Fibroblast of mammary gland (primary cell): ENCODE data around the gene DNALI1.
"Not testable (repeated sequence)": the region's sequence is repeated elsewhere in the genome, so short reads cannot be mapped to it uniquely, and the experiment has no call there.

Source experiments
- DNase-seq: peaks from one replicate; pipeline ENCODE4 v3.0.0-alpha.2; 2010; ENCODE audit warnings: low read depth
- H3K4me3 ChIP-seq: 2 replicates; pipeline ENCODE4 v1.5.1; 2011; ENCODE audit warnings: low read depth, mild to moderate bottlenecking, low read length, moderate library complexity; ENCODE audit not compliant: control insufficient read depth
- TF ChIP-seq, protein P1 (sequence below): conservative IDR thresholded peaks from 2 replicates; pipeline ENCODE4 v1.5.1; 2011; ENCODE audit warnings: low read depth, low read length, inconsistent platforms; ENCODE audit not compliant: control insufficient read depth, insufficient read depth

DNALI1 gene

DNA sequence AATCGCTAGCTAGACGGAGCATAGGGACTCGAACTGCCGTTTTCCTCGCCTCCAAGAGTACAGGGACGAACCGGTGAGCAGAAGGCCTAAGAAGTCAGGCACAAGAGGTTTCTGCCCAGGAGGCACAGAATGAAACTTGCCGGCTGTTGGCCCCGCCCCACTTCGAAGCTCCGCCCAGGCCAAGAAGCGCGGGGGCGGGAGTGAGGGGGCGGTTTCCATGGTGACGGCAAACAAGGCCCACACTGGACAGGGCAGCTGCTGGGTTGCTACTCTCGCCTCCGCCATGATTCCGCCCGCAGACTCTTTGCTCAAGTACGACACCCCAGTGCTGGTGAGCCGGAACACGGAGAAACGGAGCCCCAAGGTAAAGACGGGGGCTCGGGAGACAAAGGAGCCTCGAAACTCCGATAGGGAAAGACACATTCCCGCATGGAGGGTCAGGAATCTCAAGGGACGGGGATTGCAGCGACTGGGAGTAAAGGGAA is at the start of gene DNALI1:
Gene DNALI1, plus strand, starts transcription at position 229 of the 485 bp plus-strand sequence. Its CDS starts 55 bp downstream, at position 284.
- TF ChIP-seq, protein P1, sequence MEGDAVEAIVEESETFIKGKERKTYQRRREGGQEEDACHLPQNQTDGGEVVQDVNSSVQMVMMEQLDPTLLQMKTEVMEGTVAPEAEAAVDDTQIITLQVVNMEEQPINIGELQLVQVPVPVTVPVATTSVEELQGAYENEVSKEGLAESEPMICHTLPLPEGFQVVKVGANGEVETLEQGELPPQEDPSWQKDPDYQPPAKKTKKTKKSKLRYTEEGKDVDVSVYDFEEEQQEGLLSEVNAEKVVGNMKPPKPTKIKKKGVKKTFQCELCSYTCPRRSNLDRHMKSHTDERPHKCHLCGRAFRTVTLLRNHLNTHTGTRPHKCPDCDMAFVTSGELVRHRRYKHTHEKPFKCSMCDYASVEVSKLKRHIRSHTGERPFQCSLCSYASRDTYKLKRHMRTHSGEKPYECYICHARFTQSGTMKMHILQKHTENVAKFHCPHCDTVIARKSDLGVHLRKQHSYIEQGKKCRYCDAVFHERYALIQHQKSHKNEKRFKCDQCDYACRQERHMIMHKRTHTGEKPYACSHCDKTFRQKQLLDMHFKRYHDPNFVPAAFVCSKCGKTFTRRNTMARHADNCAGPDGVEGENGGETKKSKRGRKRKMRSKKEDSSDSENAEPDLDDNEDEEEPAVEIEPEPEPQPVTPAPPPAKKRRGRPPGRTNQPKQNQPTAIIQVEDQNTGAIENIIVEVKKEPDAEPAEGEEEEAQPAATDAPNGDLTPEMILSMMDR = no peak
- H3K4me3 ChIP-seq = peak within 1 kb of the TSS; percentile 44
- DNase-seq = peak; percentile 87

DNA sequence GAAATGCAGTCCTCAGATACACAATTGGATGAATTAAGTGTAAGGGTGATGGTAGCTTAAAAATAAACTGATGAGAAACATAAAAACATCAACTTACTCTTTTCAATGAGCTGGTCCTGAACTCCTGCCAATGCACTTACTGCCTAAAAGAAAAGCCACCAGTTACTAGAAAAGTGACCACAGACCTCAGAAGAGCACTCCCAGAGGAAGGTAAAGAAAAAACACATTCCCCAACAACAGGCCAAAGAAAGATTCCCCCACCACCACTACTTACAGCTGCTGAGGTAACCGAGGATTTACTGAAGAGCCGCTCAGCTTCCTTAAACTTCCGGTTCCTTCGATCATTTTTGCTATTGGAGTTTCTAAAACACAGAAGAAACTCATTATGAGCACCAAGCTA is 47.6 kb upstream of the DNALI1 start:
- TF ChIP-seq, protein P1 = peak; percentile 28
- H3K4me3 ChIP-seq = no peak overlapping the region
- peak; percentile 38 for DNase-seq

DNA sequence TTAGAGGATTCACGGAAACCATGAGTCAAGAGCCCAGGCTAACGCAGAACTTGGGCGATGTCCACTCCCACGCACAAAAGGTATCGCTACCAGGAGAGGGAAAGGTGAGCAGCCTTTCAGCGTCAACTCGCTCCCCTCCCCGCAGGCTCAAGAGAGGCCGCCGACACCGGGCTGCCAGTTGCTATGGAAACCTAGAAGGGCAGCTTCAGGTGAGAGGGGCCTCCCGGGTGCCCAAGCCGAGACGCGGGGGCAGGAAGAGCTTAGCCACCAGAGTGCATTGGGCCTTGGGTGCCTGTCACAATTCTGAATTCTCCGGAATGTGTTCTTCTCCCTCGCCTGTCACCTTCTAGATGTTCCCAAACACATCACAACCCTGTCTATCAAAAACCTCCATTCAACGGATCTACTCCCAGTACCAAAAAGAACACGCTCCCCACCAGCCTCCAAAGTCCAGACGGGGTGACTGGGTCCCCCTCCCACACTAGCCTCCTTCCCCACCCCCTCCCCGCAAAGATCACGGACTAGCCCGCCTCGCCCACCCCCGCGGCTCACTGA is 42.9 kb upstream of the DNALI1 start:
- peak overlapping the region; percentile 81 for H3K4me3 ChIP-seq
- TF ChIP-seq, protein P1 = no peak
- DNase-seq = no peak

DNA sequence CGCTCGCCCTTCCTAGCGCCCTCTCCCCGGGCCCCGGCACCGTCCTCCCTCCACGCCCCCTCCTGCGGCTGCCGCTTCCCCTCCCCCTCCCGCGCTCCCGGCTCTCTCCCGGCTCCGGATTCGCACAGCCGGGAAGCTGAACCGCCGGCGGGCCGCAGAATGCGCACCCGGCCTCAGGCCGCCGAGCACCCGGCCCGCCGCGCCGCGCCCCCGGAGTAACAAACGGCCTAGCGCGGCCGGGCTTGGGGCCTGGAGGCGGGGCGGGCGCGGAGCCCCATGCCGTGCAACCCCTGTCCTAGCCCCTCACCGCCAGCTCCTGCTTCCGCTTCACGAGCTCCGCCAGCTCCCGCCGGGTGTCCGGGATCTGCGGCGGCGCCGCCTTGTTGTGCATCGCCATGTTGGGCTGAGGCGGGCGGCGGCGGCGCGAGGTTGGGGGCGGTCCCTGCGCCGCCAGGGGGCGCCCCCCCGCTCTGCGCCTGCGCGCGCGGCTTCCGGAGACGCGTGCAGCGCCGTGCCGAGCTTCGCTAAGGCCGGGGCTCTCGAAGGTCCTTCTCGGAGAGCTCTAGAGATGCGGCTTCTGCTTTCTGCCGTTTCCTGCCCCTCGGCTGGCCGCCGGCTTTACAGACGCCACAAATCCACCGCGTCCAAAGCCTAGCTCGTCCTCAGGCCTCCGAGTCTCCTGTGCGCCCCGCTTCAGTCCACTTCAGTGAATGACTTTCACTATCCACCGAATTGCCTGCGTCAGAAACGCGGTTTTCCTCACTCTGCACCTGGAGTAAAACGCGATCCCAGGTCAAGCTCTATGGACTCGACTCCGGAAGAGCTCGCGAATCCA is 42.2 kb upstream of the DNALI1 start, which contains the start of gene MEAF6:
Gene MEAF6, minus strand, starts transcription at position 417 of the 835 bp plus-strand sequence. Its CDS starts 20 bp downstream, at position 397.
- H3K4me3 ChIP-seq = peak within 1 kb of the TSS; percentile 81
- TF ChIP-seq, protein P1 = no peak
- DNase-seq = peak; percentile 70

DNA sequence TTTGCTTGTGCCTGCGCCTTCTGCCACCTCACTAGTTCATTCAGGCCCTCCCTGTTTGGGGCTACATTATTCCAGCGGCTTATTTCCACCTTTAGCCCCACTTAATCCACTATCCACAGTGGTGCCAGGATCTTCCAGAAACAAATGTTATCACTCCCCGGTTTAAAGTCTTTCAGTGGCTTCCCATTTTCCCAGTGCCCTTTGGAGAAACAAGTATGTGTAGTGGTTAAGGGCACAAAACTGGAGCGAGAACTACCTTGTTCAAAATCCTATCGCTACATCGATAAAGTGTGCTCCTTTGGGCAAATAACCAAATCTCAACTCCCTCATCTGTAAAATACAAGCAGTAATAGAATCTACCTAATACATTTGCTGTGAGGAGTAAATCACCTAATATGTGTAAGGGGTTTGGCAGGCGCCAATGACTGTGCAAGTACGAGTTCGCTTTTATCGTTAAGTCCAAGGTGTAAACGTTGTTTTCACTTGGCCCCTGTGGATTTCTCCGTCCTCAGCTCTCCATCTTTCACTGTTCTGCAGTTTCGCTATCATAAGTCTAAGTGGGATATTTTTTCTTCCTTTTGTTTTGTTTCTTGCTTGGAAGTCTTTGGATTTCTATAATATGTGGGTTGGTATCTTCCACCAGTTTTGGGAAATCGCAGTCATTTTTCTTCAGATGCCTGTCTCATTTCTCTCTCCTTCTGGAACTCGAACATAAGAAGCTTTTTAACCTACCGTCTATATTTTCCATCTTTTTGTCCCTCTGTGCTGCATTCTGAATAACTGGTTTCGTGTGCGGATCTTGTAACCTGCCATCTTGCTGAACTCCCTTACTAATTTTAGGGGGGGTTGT is 41.3 kb upstream of the DNALI1 start:
- peak overlapping the region; percentile 67 for H3K4me3 ChIP-seq
- DNase-seq = no peak
- TF ChIP-seq, protein P1 = no peak

DNA sequence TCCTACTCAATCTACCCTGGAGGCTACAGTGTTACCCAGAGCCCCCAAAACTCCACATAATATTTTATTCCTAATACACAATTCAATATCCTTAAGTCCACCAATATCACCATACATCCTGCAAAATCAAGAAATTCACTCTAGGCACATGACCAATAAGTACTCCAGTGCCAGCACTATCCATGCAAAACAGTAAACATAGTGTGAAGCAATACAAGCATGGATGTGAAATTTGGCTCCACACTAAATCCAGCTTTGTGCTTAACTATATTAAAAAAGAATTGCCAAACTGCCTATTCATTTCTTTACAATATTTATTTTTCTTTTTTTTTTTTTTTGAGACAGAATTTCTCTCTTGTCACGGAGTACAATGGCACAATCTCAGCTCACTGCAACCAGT is 39.2 kb upstream of the DNALI1 start:
- TF ChIP-seq, protein P1 = no peak
- DNase-seq = no peak
- H3K4me3 ChIP-seq = no peak overlapping the region

DNA sequence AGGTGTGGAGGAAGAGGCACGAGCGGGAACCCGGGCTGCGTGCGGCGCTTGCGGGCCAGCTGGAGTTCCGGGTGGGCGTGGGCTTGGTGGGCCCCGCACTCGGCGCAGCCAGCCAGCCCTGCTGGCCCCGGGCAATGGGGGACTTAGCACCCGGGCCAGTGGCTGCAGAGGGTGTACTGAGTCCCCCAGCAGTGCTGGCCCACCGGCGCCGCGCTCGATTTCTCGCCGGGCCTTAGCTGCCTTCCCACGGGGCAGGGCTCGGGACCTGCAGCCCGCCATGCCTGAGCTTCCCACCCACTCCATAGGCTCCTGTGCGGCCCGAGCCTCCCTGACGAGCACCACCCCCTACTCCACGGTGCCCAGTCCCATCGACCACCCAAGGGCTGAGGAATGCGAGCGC is 38.5 kb upstream of the DNALI1 start:
- not testable (repeated sequence) for H3K4me3 ChIP-seq, DNase-seq

DNA sequence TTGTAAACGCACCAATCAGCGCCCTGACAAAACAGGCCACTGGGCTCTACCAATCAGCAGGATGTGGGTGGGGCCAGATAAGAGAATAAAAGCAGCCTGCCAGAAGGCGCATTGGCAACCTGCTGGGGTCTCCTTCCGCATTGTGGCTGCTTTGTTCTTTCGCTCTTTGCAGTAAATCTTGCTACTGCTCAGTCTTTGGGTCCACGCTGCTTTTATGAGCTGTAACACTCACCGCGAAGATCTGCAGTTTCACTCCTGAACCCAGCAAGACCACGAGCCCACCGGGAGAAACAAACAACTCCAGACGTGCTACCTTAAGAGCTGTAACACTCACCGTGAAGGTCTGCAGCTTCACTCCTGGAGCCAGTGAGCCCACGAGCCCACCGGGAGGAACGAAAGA is 37.8 kb upstream of the DNALI1 start:
- DNase-seq, H3K4me3 ChIP-seq: not testable (repeated sequence)
